Skin of body (tissue), 2 donors: Measurements from ENCODE around the gene MBNL2. TPM values are rescaled to one million over a fixed set of nuclear protein-coding genes. Genes with fewer than 3 reads are reported as not detected.

Experiments used
- DNase-seq: peaks from one replicate; lab custom pipeline; 2025; lab: John Stamatoyannopoulos, UW
- total RNA-seq: library from RNA; depleted of rRNA; stranded (reverse); fragments of >200 nt; gene quantifications from one replicate; pipeline ENCODE4 v1.2.3, GENCODE V29; 2014

MBNL2 gene
- total RNA-seq, 1 donor from 2014 or later: 73.4 TPM

DNA sequence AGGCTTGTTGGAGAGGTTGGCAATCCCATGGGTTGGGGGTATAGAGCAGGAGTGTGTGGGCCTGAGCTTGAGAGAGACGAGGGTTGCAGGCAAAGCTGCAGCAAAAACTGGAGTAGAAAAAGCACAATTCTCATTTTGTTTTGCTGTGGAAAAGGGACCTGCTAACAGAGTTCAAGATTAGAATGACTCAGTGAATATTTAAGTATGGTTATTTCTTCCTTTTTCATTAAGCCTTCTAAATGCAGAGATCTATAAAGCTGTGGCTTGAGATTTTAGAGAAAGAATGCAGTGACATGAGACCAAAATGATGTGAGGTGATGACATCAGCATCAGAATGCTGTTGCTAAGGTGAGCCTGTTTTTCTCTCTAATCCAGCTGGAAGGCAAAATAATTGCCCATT, 10.8 kb upstream of the MBNL2 start:
- no peak for DNase-seq

DNA sequence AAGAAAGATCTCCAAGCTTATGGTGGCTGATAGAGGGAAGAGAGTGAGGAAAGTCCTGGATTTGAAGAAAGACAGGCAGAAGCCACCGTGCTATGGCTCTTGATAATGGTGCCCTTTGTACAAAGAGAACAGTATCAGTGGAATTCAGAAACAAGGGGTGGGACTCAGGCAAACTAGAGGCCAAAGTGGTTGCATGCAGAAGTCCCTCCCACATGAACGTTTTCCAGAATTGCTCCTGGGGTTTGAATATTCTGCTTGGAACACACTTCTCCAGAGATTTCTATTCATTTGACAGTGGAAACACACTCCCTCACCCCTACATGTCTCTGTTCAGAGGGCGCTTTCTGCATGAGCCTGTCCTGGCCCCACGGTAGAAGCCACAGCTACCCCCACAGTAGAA, 10.1 kb upstream of the MBNL2 start:
- no peak for DNase-seq

DNA sequence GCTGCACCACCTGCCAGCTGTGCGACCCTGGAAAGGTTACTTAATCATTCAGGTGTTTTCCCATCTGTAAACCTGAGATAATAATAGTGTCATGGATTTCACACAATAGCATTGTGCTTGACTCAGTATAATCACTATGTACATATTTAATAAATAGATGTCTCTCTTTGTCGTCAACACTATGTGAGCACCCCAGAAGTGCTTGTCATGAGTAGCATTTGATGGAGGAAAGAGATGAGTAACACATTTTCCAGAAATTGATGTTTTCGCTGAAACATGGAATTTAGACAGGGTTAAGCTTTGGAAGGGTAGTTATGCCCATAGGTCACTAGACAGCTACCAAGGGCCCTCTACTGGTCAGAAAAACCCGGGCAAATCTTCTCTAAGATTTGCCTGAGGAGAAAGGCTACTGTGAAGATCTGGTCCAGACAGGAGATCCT, 9.5 kb upstream of the MBNL2 start:
- no peak for DNase-seq

DNA sequence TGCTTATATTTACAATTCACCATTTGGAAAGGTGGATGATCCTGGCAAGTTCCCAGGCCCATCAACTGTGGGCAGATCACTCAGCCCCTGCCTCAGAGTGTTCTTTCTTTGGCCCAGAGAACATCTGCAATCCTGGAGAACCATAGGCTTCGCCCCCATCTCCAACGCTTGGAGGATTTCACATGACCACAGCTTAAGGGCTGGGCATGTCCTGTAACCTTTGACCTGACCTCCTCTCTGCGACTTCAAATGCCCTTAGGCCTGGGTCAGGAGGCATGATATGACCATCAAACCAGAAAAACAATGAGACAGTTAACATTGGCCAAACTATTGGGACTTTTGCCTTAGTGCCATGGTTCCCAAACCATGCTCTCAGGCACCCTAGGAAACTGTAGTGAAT, 7.2 kb upstream of the MBNL2 start:
- no peak for DNase-seq

DNA sequence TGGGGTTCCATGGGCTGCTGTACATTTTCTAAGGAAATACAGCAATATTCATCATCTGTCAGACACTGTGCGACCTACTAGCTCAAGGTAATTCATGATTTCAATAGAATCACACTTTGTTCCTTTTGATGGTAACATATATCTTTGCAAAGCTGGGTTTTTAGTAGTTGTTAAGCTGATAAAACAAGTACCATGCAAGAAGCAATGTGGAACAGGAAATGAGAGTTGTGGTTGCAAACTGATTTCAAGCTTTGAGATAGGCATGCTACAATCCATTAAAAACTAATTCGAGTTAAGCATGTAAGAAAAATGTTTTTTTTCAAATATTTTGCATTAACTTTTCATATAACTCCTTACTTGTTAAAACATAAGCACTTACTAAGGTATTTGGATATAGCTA, 6.8 kb upstream of the MBNL2 start:
- no peak for DNase-seq

DNA sequence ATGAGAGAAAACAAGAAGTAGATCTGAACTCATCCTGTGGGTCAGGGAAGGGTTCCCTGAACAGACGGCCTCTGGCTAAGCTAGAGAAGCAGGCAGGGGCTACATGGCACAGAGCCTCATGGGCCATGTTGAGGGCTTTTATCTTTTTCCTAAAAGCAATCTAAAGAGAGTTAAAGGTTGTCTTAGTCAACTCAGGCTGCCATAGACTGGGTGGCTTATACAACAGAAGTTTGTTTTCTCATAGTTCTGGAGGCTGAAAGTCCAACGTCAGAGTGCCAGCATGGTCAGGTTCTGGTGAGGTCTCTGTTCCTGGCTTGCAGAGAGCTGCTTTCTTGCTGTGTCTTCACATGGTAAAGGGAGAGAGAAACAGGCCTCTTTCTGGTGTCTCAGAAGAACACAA, 2.9 kb upstream of the MBNL2 start:
- no peak for DNase-seq

DNA sequence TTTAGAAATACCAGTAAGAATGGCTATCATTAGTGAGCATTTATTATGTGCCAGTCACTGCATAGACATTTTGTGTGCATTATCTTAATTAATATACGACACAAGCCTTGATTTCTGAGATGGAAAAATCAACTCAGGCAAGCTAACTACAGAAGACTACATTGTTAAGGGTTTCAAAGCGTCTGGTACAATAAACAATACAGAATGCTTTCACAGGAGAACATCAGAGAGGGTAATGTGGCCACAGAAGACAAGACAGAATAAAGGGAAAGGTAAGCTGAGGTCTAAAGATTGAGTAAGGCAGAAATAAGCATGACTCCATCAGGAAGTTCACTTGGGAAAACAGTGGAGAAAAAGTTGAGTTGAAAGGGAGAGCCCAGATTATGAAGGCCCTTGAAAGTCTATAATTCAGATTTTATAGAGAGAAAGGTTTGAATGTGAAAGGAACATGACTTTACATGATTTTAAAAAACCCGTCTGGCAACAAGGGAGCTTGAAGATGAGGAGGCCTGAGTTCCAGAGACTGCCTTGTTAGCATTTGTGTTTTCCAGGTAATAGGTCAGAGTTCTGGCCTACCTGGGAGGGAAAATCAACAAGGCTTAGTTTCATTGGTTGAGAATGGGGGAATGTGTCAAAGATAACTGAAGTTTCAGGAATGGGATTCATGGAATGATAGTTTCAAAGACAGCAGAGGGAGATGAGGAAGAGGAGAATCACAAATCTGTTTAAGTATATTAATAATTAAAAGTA, 1.8 kb upstream of the MBNL2 start:
- no peak for DNase-seq

DNA sequence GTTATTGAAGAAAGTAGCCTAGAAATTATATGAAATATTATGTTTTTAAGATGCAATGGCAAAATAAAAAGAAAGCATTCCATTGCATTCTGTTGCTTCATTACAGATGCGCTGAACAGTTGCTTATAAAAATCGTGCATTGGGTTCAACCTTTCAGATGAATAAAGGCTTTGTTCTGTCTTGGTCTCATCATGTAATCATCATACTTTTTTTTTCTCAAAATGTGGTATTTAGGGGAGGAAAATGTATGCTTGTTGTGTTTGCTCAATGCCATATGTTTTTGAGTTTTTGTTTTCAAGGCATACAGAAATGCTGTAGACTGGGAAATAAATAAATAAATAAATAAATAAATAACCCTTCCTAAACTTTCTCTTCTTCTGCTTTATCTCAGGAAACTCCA, 1.1 kb upstream of the MBNL2 start:
- no peak for DNase-seq

DNA sequence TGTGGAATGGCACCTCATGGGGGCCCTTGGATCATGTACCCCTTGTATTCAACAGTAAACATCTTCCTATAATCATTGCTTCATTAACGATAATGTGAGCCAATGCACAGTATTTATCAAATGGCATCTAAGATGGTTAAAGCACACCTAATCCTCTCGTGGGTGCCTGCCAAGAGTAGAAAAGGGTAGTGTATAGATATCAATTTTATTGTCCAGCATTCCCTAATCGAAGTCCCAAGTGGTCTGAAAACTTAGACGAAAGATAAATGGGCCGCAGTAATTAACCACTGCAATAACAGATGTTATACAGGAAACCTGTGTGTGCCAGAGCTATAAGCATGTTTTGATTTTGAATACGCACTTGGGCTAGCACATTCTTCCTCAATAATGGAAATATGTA, 667 bp upstream of the MBNL2 start:
- DNase-seq: peak; percentile 56

DNA sequence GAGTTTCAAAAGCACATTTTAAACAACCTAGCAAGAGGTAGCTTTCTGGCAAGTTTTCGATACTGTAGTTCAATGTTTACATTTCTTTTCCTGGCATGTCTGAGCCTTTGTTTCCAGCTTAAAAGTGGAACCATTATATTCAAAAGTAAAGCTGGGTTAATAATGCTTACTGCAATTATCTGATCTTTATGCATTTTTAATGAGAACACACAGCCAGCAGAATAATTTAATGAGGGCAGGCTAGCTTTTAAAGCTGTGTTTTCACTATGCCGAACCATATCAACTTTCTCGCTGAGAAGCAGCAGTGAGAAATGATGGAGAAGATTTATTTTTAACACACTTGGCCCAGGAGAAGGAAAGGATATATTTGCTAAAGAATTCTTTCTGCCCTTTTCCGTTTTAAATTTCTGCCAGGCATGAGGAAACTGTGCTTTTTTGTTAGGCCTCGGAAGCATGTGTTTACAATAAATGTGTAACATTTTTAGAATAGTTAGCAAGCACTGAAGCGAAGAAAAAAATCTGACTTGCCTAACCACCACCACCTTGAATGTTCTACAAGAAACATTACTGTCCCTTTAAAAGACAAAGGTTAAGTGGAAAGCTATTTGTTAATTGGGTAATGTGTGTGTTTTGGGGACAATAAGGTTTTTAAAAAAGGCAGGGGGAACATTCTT, 1.0 kb downstream of the MBNL2 start:
- peak; percentile 61 for DNase-seq

DNA sequence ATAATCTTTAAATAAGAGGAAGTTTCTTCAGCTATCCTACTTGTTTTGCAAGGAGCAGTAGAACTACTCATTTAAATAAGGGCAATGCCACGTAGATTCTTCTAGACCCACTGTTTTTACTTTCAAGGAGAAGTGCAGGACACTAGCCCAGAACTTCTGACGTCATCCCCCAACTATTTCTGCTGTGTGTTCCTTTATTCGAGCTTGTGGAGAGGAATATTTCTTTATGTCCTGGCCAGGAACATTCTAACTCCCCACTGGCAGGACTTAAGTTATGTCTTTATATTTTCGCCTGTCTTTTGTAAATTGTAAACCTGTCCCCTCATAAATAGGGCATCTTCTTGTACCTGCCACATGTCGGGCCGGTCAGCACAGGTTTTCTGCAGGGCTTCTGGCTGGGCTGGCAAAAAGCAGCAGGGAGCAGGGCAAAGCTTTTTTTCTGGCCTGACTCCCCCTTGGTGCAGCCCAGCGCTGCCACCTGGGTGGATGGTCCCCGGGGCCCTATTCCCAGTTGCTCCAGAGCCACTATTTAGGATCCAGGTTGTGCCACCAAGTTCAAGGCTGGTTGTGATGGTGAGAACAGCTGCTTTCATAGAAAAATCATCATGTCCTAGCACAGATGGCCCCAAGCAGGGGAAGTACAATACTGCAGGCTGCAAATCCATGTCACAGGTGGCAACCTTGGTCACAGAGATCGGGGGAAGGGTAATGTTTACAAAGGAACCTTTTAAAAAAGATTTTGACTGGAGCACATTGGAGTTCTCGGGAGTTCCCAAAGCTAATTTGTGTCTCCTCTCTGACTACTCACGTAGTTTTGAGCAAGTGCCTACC, 1.8 kb downstream of the MBNL2 start:
- DNase-seq: peak; percentile 95

DNA sequence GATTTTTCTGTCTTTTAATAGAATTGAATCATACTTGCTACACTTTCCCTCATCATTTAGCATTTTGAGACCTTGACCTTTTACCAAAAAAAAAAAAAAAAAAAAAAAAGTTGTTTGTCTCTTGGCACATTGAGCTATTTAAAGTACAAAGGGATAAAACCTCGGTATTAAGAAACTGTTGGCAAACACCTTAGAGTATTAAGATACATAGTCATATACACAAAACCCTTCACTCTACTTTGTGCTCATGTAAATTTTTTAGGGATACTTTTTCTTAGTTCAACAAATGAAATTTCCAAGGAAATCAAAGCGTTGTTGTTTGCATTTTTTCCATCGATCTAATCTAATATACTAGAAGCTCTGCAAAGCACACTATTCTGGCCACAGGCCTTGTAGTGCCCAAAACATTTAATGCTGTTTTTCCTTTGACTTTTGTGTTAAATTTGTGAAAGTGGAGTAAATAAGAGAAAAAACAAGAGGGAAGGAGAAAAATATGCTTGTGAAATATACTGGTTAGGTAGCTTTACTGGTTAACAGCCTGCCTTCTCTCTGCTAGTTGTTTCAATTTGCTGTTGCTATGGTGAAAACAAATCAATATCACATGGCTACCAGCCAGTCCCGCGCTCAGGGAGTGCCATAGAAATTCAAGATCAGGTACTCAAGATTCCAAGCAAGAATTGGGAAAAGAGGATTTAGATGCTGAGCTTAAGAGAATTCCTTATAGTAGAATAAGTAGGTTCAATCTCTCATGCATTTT, 2.6 kb downstream of the MBNL2 start:
- DNase-seq: peak; percentile 57

DNA sequence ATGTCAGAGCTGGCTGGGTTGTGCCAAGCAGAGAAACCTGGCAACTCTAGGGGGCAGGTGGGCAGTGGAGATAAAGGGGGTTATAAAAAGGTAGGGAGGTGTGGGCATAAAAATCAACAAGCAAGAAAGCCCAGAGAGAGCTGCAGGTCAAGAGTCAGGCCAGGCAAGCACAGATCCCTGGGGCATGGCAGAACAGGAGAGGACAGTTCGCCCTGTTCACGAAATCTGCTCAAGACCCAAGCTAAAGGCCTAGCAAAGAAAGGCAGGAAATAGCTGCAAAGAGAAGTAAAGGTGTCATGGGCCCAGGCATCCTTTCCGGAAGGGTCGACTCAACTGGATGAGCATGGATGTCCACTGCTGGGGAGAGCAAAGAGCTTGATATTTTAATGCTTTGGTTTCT, 3.4 kb downstream of the MBNL2 start:
- no peak for DNase-seq

DNA sequence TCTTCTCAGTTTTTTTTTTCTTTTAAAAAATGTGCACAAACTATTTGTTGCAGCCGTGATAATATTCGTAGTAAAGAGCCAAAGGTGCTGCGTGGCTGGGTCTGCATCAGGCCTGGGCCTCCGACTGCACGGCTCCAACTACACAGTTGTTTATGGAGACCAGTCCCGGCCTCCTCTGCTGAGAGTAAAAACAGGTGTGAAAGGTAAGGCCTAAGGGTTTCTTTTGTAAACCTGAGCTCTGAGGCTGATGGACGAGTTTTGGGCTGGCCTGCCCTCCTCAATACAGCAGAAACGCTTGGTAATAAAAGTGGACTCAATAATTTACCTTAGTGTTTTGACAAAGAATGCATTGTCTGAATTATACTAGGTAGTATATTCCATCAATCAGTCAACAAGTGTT, 3.9 kb downstream of the MBNL2 start:
- no peak for DNase-seq

DNA sequence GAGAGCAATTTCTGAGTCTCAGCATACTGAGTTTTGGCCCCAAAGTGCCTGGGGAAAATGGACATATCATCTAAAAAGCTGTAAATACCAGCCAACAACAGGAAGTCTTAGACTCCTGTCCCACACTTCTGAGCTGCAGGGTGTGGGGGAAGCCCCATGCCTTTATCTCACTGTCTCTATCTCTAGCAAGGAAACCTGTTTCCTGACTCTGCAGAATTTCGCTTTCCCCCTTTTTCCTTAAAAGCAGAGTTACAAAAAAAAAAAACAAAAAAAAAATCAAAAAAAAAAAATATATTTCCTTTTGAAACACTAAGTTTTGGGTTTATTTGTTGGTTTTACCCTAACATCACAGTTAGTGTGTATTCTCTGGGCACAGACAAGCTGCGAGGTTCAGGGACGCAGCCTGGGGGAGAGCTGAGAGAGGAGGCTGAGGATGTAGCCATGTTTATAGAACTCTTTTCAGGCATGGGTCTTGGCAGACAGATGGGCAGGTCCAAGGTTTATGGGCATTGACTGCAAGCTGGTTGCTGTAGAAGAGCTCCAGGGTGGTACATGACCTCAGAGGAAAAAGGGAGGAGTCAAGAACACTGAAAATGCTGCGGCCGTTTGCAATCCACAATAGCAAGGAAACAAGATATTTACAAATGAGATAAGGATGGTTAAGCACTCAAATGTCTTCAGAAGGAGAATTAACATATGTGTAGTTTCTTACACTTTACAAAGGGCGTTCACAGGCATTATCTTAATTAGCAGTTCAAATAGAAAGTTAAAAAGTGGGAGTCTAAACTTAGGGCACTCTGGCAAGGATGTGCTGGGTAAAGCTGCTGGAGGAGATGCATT, 4.9 kb downstream of the MBNL2 start:
- DNase-seq: no peak

DNA sequence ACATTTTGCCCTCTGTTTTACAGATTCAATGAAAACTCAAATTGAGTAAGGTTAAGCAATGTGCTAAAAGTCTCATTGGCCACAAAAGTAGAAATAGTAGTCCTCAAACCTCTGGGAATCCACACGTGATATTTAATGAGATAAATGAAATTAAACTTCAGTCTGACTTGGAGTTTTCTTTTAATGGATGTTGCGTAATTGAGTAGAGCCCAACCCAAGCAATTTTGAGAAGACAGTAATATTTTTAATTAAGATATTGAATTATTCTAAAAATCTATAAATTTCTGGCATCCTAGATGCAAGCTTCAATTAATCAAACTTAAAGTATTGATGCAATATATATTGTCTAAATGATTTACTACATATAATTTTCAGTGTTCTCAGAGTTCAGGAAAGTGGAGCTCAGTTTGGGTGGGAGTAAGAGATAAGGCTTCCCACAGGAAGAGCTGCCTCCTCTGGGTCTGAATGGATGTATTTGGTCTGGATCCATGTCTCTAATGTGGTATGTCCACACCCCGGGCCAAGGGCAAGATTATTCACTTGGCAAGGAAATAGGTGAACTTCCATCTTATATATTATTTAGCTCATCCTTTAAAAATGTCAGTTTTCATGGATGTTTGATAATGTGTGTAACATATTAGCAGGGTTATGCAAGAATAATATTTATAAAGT, 6.9 kb downstream of the MBNL2 start:
- DNase-seq: no peak

DNA sequence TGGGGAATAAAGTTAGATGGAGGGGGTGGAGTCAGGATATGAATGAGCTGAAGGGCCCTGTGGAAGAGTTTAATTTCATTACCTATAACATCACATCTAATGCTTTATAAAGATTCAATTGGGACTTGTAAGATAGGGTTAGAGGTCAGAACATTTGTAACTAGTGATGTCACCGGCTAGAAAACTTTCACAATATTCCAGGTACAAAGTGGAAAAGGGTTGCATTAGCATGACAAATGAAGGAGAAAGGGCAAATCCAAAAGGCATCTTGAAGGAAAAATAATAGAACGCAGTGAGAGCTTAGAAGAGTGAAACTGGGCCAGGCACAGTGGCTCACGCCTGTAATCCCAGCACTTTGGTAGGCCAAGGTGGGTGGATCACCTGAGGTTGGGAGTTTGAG, 7.6 kb downstream of the MBNL2 start:
- DNase-seq: no peak

DNA sequence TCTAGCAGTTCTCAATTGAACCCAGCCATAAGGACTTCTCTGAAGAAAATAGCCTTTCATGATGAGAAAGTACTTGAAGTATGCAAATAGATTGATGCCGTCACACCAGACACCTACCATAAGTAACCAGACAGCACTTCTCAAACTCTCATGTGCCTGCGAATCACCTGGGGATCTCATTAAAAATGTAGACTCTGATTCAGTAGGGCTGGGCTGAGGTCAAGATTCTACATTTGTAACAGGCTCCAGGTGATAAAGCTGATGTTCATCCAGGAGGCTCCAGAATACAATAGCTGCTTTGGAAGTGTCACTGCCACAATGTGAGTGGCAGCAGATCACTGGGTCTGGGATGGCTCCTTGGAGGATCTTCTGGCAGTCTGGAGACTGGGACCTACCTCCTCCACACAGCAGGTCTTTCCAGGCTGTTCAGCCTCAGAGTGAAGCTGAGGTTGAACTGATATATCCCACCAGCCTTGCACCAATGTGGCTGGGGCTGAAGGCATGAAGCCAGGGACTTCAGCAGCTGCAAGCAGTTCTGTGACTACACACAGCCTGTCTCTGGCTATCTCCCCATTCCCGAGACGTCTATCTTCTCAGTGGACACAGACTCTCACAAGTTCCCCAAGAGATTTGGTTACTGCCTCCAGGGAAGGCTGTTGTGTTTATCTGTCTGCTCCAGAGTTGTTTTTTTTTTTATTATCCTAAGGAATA, 9.1 kb downstream of the MBNL2 start:
- DNase-seq: no peak

DNA sequence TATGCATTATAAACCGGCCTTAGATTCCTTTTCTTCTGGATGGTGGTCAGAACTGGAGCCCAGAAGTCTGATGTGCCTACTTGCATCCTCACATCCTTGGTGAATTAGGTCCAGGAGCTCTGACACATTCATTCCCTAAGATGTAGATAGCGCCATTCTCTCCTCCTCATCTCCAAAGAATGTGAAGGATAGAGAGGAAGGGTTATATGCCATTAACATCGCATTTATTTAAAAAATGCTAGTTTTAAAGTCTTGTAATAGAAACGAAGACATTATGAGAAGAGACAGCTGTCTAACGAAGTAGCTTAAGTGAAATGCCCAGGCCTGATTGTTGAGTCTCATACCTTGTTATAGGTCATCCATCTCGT, 9.7 kb downstream of the MBNL2 start:
- DNase-seq: no peak

DNA sequence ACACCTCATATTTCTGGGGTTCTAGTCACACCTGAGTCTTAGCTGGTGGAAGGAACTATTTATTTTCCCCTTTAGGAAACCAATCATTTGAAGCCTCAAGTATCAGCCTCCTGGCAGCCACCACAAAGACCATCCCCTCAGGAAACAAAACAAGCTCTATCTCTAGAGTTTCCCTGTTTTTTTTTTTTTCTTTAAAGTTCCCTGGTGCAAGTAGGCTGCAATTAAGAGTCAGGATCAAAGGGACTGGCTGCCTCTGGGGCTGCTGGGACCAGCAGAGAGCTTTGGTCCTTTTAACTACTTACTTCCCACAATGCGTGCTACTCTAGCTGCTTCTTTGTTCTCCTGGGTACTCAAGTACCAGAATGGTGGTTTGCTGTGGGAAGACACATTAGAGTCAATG, 11.4 kb downstream of the MBNL2 start:
- no peak for DNase-seq
